ENCODE data around the gene CDH8. TPM values are rescaled to one million over a fixed set of nuclear protein-coding genes. Genes with fewer than 3 reads are reported as not detected.

The CDH8 gene
- total and polyA plus RNA-seq, 2 of the 4 experiments (the other 2 are of a cell fraction) = not detected

DNA sequence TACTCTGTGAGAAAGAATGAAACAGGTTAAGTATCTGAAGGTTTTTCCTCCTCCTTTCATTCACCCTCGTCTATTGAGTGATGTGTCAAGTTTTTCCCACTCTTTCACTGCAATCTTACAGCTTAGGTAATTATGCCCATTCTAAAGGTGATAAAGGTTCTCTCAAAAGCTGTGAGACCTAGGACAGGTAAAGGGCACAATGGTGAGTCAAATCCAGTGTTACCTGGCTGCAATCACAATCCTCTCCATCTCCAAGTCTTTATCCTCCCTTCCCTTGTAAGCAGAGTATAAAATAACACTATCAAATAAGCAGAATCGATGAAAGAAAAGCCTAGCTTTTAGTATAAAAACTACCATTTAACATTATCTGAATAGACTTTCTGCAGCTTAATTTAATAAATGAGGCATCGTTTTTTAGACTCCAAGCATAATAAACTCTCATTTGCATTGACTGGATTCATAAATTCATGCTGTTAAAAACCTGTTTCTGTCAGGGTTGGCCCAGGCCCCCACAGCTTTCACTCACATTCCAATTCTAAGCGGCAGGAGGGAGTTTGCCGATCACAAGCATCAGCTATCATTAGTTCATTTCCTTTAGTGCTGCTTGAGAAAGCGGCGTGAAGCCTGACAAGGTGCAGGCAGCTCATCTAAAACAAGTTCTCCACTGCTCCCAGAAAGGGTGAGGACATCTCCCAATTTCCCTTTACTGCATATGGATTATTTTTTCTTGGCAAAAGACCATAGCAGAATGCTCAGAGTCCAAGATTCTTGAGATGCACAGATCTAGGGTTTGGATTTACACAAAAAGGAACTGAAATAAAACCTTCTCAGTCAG, 67.8 kb downstream of the CDH8 start:
- H2AK9ac ChIP-seq (replicated peaks; ENCODE audit: low read depth, low read length, poor library complexity) = no peak overlapping the region
- H4K91ac ChIP-seq (ENCODE audit: insufficient read depth, low read depth, low read length) = no peak overlapping the region
- H3K56ac ChIP-seq (ENCODE audit: extremely low read depth, insufficient read depth, low read length) = no peak overlapping the region
- H2BK20ac ChIP-seq (ENCODE audit: low read depth, low read length) = no peak overlapping the region
- in situ Hi-C loops (cut with MboI; ENCODE audit: low sequenced_read_pairs) = no loop called here
- no peak overlapping the region for H4K8ac ChIP-seq (ENCODE audit: low read depth in 2 of 2, low read length in 2 of 2)
- H4K5ac ChIP-seq (ENCODE audit: low read depth, low read length) = no peak overlapping the region
- no peak overlapping the region for H3K23ac ChIP-seq (ENCODE audit: low read depth, low read length)
- no peaks in the 10 kb centered on the region for H3K36me3 ChIP-seq (ENCODE audit: control insufficient read depth, insufficient read depth, low read length)
- intact Hi-C loops (cut with micrococcal nuclease) = no loop called here
- no peaks in the 10 kb centered on the region for H3K27me3 ChIP-seq (ENCODE audit: control insufficient read depth, insufficient read depth, low read length)
- no peak overlapping the region for H3K4ac ChIP-seq (ENCODE audit: low read depth, low read length)
- H3K9ac ChIP-seq (ENCODE audit: low read depth, low read length) = no peak overlapping the region
- peaks cover 9% of the 10 kb centered on the region for H3K9me3 ChIP-seq (ENCODE audit: control insufficient read depth, insufficient read depth, low read length)
- H4K20me1 ChIP-seq (ENCODE audit: insufficient read depth, low read length) = no peaks in the 10 kb centered on the region
- ChIA-PET CTCF (no interaction called here), POLR2A (ENCODE audit: unreplicated experiment) (no interaction called here)
- no peaks in the 10 kb centered on the region for H3K79me1 ChIP-seq (ENCODE audit: low read depth in 1 of 2, low read length in 2 of 2)
- no peak overlapping the region for H2BK5ac ChIP-seq (ENCODE audit: low read depth, low read length, poor library complexity, severe bottlenecking)
- no peak overlapping the region for H2AFZ ChIP-seq (replicated peaks; ENCODE audit: low read length, poor library complexity)
- ATAC-seq (ENCODE audit: low read depth) (no peak), DNase-seq (no peak)
- dilution Hi-C loops (cut with HindIII; ENCODE audit: low sequenced_read_pairs, unreplicated experiment) = no loop called here
- 0% methylated on average over 1 of the region's 7 CpGs; no CpG with 5 or more reads in 1 of the 2 experiments for WGBS, 2 experiments (ENCODE audit: extremely low coverage in 2 of 2, insufficient read length in 1 of 2)
- no peak overlapping the region for H2BK15ac ChIP-seq (ENCODE audit: low read depth, low read length)
- no peak overlapping the region for H2BK120ac ChIP-seq (ENCODE audit: low read depth, low read length)
- BruUV-seq (replicated peaks) = no TSS peak
- H3K14ac ChIP-seq (replicated peaks; ENCODE audit: low read depth, low read length) = no peak overlapping the region
- no peak overlapping the region for H3K18ac ChIP-seq (ENCODE audit: low read depth, low read length)
- TF ChIP-seq CHD1 (IDR thresholded peaks at IDR 0.05; ENCODE audit: low read depth, low read length) (no peak), SMC3 (IDR thresholded peaks at IDR 0.05; ENCODE audit: low read depth, low read length) (no peak), CEBPB (IDR thresholded peaks at IDR 0.05; ENCODE audit: low read depth, low read length) (no peak), RFX5 (IDR thresholded peaks at IDR 0.05; ENCODE audit: low read depth, low read length) (no peak), POLR2A (IDR thresholded peaks at IDR 0.05; ENCODE audit: low read depth, low read length) (no peak), RAD21 (IDR thresholded peaks at IDR 0.05; ENCODE audit: low read length) (no peak), RCOR1 (IDR thresholded peaks at IDR 0.05; ENCODE audit: insufficient replicate concordance, low read length) (no peak), MAFK (IDR thresholded peaks at IDR 0.05; ENCODE audit: low read depth, low read length) (no peak), FOS (IDR thresholded peaks at IDR 0.05; ENCODE audit: low read depth, low read length) (no peak), MXI1 (IDR thresholded peaks at IDR 0.05; ENCODE audit: borderline replicate concordance, low read depth, low read length) (no peak), NFE2L2 (IDR thresholded peaks at IDR 0.05; ENCODE audit: low read depth, low read length) (no peak), BHLHE40 (IDR thresholded peaks at IDR 0.05; ENCODE audit: low read depth, low read length) (no peak), MAZ (IDR thresholded peaks at IDR 0.05; ENCODE audit: borderline replicate concordance, low read depth, low read length) (no peak)
- TF ChIP-seq, protein P1, sequence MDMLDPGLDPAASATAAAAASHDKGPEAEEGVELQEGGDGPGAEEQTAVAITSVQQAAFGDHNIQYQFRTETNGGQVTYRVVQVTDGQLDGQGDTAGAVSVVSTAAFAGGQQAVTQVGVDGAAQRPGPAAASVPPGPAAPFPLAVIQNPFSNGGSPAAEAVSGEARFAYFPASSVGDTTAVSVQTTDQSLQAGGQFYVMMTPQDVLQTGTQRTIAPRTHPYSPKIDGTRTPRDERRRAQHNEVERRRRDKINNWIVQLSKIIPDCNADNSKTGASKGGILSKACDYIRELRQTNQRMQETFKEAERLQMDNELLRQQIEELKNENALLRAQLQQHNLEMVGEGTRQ (IDR thresholded peaks at IDR 0.05; ENCODE audit: low read depth, low read length) = no peak
- TF ChIP-seq, protein P2, sequence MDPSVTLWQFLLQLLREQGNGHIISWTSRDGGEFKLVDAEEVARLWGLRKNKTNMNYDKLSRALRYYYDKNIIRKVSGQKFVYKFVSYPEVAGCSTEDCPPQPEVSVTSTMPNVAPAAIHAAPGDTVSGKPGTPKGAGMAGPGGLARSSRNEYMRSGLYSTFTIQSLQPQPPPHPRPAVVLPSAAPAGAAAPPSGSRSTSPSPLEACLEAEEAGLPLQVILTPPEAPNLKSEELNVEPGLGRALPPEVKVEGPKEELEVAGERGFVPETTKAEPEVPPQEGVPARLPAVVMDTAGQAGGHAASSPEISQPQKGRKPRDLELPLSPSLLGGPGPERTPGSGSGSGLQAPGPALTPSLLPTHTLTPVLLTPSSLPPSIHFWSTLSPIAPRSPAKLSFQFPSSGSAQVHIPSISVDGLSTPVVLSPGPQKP (IDR thresholded peaks at IDR 0.05; ENCODE audit: borderline replicate concordance, low read depth, low read length) = no peak
- TF ChIP-seq, protein P3, sequence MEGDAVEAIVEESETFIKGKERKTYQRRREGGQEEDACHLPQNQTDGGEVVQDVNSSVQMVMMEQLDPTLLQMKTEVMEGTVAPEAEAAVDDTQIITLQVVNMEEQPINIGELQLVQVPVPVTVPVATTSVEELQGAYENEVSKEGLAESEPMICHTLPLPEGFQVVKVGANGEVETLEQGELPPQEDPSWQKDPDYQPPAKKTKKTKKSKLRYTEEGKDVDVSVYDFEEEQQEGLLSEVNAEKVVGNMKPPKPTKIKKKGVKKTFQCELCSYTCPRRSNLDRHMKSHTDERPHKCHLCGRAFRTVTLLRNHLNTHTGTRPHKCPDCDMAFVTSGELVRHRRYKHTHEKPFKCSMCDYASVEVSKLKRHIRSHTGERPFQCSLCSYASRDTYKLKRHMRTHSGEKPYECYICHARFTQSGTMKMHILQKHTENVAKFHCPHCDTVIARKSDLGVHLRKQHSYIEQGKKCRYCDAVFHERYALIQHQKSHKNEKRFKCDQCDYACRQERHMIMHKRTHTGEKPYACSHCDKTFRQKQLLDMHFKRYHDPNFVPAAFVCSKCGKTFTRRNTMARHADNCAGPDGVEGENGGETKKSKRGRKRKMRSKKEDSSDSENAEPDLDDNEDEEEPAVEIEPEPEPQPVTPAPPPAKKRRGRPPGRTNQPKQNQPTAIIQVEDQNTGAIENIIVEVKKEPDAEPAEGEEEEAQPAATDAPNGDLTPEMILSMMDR (conservative IDR thresholded peaks at IDR 0.05; ENCODE audit: low read depth, low read length) = no peak
- no peaks in the 10 kb centered on the region for H3K9me1 ChIP-seq (ENCODE audit: insufficient read depth, low read length)
- no peak overlapping the region for H2AK5ac ChIP-seq (ENCODE audit: low read depth, low read length)
- no peak overlapping the region for H3K4me3 ChIP-seq (ENCODE audit: insufficient read depth, low read depth, low read length)
- H3K4me2 ChIP-seq (ENCODE audit: low read depth, low read length) = no peak overlapping the region
- no peak overlapping the region for H3K27ac ChIP-seq (ENCODE audit: insufficient read depth, low read length)
- H3K4me1 ChIP-seq (ENCODE audit: control insufficient read depth, insufficient read depth, low read length) = no peaks in the 10 kb centered on the region
